Astrocyte (in vitro differentiated cells and primary cell): Measurements from ENCODE around the gene FAM184B.

Source experiments
- EZH2 ChIP-seq: IDR thresholded peaks from 2 replicates; pipeline ENCODE4 v1.6.1; 2012; ENCODE audit warnings: mild to moderate bottlenecking, low read length, inconsistent platforms; ENCODE audit not compliant: insufficient read depth
- TF ChIP-seq, protein P1 (sequence below): IDR thresholded peaks from 2 replicates; pipeline ENCODE4 v1.5.1; 2011; ENCODE audit warnings: low read depth, mild to moderate bottlenecking, inconsistent platforms, low read length, moderate library complexity; ENCODE audit not compliant: insufficient read depth

DNA sequence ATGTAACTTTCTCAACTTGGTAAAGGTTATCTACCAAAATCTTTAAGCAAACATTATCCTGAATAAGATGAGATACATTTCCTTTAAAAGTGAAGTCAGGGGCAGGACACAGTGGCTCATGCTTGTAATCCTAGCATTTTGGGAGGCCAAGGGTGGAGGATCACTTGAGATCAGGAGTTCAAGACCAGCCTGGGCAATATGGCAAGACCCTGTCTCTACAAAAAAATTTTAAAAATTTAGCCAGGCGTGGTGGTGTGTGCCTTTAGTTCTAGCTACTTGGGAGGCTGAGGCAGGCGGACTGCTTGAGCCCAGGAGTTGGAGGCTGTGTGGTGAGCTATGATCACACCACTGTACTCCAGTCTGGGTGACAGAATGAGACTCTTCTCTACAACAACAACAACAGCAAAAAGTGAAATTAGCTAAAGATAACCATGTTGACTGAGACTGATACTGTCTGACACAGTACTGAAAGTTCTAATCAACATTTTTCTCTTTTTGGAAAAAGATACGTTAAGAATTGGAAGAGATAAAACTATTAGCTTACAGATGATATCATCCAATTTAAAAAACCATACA lies 24.2 kb upstream of the FAM184B start:
- TF ChIP-seq, protein P1, sequence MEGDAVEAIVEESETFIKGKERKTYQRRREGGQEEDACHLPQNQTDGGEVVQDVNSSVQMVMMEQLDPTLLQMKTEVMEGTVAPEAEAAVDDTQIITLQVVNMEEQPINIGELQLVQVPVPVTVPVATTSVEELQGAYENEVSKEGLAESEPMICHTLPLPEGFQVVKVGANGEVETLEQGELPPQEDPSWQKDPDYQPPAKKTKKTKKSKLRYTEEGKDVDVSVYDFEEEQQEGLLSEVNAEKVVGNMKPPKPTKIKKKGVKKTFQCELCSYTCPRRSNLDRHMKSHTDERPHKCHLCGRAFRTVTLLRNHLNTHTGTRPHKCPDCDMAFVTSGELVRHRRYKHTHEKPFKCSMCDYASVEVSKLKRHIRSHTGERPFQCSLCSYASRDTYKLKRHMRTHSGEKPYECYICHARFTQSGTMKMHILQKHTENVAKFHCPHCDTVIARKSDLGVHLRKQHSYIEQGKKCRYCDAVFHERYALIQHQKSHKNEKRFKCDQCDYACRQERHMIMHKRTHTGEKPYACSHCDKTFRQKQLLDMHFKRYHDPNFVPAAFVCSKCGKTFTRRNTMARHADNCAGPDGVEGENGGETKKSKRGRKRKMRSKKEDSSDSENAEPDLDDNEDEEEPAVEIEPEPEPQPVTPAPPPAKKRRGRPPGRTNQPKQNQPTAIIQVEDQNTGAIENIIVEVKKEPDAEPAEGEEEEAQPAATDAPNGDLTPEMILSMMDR: no peak
- no peak for TF ChIP-seq EZH2
